Measurements from ENCODE around the gene CRMP1.

Gene CRMP1

GRCh38 chr4:5919571-5919970, 26.7 kb upstream of the CRMP1 start:
- no peak for DNase-seq (ENCODE audit: low read depth in 3 of 3)

- no peak for DNase-seq (ENCODE audit: low read depth in 3 of 3)
These were observed 26.2 kb upstream of the CRMP1 start for GRCh38 chr4:5919044-5919443.

GRCh38 chr4:5918331-5918985, 25.6 kb upstream of the CRMP1 start:
- DNase-seq (ENCODE audit: low read depth in 3 of 3) = no peak

- no peak for DNase-seq (ENCODE audit: low read depth in 3 of 3)
These were observed 24.8 kb upstream of the CRMP1 start for GRCh38 chr4:5917672-5918071.

- DNase-seq (ENCODE audit: low read depth in 3 of 3) = no peak
These were observed 23.3 kb upstream of the CRMP1 start for GRCh38 chr4:5916229-5916628.

- DNase-seq (ENCODE audit: low read depth in 3 of 3) = no peak
These were observed 20.6 kb upstream of the CRMP1 start for GRCh38 chr4:5913454-5913853.

GRCh38 chr4:5912614-5913019, 19.7 kb upstream of the CRMP1 start:
- DNase-seq (ENCODE audit: low read depth in 3 of 3) = no peak

- DNase-seq (ENCODE audit: low read depth in 3 of 3) = no peak
These were observed 16.1 kb upstream of the CRMP1 start for GRCh38 chr4:5908876-5909427.

- no peak for DNase-seq (ENCODE audit: low read depth in 3 of 3)
These were observed 13.3 kb upstream of the CRMP1 start for GRCh38 chr4:5906191-5906590.

- no peak for DNase-seq (ENCODE audit: low read depth in 3 of 3)
These were observed 12.8 kb upstream of the CRMP1 start for GRCh38 chr4:5905714-5906113.

GRCh38 chr4:5900844-5901243, 8.0 kb upstream of the CRMP1 start:
- no peak for DNase-seq (ENCODE audit: low read depth in 3 of 3)

- DNase-seq (ENCODE audit: low read depth in 3 of 3) = no peak
These were observed 7.0 kb upstream of the CRMP1 start for GRCh38 chr4:5899881-5900280.

GRCh38 chr4:5899396-5899795, 6.5 kb upstream of the CRMP1 start:
- DNase-seq (ENCODE audit: low read depth in 3 of 3) = no peak

- DNase-seq (ENCODE audit: low read depth in 3 of 3) = no peak
These were observed 4.8 kb upstream of the CRMP1 start for GRCh38 chr4:5897674-5898073.

- DNase-seq (ENCODE audit: low read depth in 3 of 3) = no peak
These were observed 2.4 kb upstream of the CRMP1 start for GRCh38 chr4:5895287-5895686.

GRCh38 chr4:5894266-5894665, 1.4 kb upstream of the CRMP1 start:
- DNase-seq (ENCODE audit: low read depth in 3 of 3) = no peak

GRCh38 chr4:5893591-5893990, 705 bp upstream of the CRMP1 start:
- no peak for DNase-seq (ENCODE audit: low read depth in 3 of 3)

GRCh38 chr4:5892323-5893003, 423 bp downstream of the CRMP1 start:
- DNase-seq (ENCODE audit: low read depth in 3 of 3) = no peak

- no peak for DNase-seq (ENCODE audit: low read depth in 3 of 3)
These were observed 1.1 kb downstream of the CRMP1 start for GRCh38 chr4:5891563-5892322.

GRCh38 chr4:5890063-5890727, 2.7 kb downstream of the CRMP1 start:
- DNase-seq (ENCODE audit: low read depth in 3 of 3) = no peak

GRCh38 chr4:5889002-5889696, 3.7 kb downstream of the CRMP1 start:
- DNase-seq (ENCODE audit: low read depth in 3 of 3) = no peak

Measured in stimulated activated CD4-positive, alpha-beta T cell treated with anti-CD3 and anti-CD28 coated beads, TNF-alpha, amount 100 ng/mL, for 48 hours (primary cell).